Measurements from ENCODE around the gene TRMT44.

DNA sequence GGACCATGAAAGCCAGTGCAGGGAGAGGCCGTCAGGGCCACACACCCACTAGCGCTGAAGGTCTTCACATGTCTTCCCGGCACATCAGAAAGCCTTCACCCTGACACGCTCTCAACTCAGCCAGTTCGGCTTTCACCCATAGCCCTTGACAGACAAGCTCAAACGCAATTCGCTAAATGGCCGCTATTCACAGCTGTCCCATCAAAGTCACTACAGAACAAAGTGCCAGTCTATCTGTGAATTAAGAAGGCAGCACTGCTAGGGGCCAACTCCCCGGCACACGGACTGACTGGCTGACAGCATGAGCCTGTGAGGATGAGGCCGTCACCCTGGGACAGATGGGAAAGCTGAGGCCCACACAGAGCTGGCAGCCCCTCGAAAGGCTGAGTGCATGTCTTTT is 45.8 kb upstream of the TRMT44 start:
- TF ChIP-seq EZH2 (IDR thresholded peaks at IDR 0.05; ENCODE audit: low read length), result no peak
- TF ChIP-seq, protein P1, sequence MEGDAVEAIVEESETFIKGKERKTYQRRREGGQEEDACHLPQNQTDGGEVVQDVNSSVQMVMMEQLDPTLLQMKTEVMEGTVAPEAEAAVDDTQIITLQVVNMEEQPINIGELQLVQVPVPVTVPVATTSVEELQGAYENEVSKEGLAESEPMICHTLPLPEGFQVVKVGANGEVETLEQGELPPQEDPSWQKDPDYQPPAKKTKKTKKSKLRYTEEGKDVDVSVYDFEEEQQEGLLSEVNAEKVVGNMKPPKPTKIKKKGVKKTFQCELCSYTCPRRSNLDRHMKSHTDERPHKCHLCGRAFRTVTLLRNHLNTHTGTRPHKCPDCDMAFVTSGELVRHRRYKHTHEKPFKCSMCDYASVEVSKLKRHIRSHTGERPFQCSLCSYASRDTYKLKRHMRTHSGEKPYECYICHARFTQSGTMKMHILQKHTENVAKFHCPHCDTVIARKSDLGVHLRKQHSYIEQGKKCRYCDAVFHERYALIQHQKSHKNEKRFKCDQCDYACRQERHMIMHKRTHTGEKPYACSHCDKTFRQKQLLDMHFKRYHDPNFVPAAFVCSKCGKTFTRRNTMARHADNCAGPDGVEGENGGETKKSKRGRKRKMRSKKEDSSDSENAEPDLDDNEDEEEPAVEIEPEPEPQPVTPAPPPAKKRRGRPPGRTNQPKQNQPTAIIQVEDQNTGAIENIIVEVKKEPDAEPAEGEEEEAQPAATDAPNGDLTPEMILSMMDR (optimal IDR thresholded peaks at IDR 0.05 in 1 of 3, IDR thresholded peaks at IDR 0.05 in 1 of 3, conservative IDR thresholded peaks at IDR 0.05 in 1 of 3; ENCODE audit: extremely low read depth in 1 of 3, insufficient read depth in 2 of 3, low read length in 3 of 3), result no peak
